ENCODE measurements around the gene DDIT4L.

GRCh38 chr4:100190643-100191600, 654 bp upstream of the DDIT4L start:
- TF ChIP-seq, protein P1, sequence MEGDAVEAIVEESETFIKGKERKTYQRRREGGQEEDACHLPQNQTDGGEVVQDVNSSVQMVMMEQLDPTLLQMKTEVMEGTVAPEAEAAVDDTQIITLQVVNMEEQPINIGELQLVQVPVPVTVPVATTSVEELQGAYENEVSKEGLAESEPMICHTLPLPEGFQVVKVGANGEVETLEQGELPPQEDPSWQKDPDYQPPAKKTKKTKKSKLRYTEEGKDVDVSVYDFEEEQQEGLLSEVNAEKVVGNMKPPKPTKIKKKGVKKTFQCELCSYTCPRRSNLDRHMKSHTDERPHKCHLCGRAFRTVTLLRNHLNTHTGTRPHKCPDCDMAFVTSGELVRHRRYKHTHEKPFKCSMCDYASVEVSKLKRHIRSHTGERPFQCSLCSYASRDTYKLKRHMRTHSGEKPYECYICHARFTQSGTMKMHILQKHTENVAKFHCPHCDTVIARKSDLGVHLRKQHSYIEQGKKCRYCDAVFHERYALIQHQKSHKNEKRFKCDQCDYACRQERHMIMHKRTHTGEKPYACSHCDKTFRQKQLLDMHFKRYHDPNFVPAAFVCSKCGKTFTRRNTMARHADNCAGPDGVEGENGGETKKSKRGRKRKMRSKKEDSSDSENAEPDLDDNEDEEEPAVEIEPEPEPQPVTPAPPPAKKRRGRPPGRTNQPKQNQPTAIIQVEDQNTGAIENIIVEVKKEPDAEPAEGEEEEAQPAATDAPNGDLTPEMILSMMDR (IDR thresholded peaks at IDR 0.05) = no peak
- no peak for TF ChIP-seq POLR2A (IDR thresholded peaks at IDR 0.05)
- no peak for TF ChIP-seq POLR2AphosphoS5 (IDR thresholded peaks at IDR 0.05)
